Duodenal mucosa (tissue), 2 donors: ENCODE measurements around the gene EFEMP1.
"Not testable (repeated sequence)": the region's sequence is repeated elsewhere in the genome, so short reads cannot be mapped to it uniquely, and the experiment has no call there.

ENCODE experiments used
- H3K27ac ChIP-seq: one replicate; pipeline ENCODE4 v1.7.0; 2013; ENCODE audit warnings: low read depth, low read length
- H3K27me3 ChIP-seq, 2 donors: one replicate each; pipeline ENCODE4 v1.7.0; 2013; ENCODE audit warnings: low read length in 2 of 2, control low read depth in 1 of 2; ENCODE audit not compliant: insufficient read depth in 2 of 2, control insufficient read depth in 1 of 2
- H3K36me3 ChIP-seq, 2 donors: one replicate each; pipeline ENCODE4 v1.7.0; 2013; ENCODE audit warnings: low read length in 2 of 2, control low read depth in 1 of 2; ENCODE audit not compliant: insufficient read depth in 2 of 2, control insufficient read depth in 1 of 2
- H3K4me1 ChIP-seq, 2 donors: one replicate each; pipeline ENCODE4 v1.7.0; 2013; ENCODE audit warnings: low read length in 2 of 2, control low read depth in 1 of 2; ENCODE audit not compliant: insufficient read depth in 2 of 2, control insufficient read depth in 1 of 2
- H3K4me3 ChIP-seq, 2 donors: one replicate each; pipeline ENCODE4 v1.7.0; 2013; ENCODE audit warnings: low read length in 2 of 2, low read depth in 1 of 2
- H3K9ac ChIP-seq, 2 donors: one replicate each; pipeline ENCODE4 v1.7.0; 2013; ENCODE audit warnings: low read length in 2 of 2, low read depth in 1 of 2
- H3K9me3 ChIP-seq, 2 donors: one replicate each; pipeline ENCODE4 v1.7.0; 2013; ENCODE audit warnings: low read length in 2 of 2, control low read depth in 1 of 2; ENCODE audit not compliant: control insufficient read depth in 1 of 2

The EFEMP1 gene

DNA sequence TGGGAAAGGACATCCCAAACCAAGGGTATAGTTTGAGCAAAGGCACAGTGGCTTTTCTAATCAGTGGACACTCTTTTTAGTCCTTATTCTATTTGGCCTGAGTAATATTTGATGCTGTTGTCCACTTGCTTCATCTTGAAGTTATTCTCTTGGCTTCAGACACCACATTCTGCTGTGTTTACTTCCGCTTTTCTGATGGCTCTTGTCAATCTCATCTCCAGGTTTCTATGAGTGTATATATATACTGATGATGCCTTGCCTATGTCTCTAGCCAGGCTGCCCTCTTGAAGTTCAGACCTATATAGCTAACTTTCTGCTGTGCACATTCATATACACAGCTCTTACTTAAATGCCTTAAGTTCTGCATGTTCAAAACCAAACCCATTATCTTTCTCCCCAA, 83.1 kb downstream of the EFEMP1 start:
- Histone ChIP-seq H3K4me1 (peaks cover 16 to 33% of the 10 kb centered on the region in 2 donors), H3K9me3 (no peaks in the 10 kb centered on the region), H3K9ac (no peak overlapping the region), H3K4me3 (no peak overlapping the region), H3K36me3 (no peaks in the 10 kb centered on the region), H3K27me3 (no peaks in the 10 kb centered on the region), H3K27ac (no peak overlapping the region)

DNA sequence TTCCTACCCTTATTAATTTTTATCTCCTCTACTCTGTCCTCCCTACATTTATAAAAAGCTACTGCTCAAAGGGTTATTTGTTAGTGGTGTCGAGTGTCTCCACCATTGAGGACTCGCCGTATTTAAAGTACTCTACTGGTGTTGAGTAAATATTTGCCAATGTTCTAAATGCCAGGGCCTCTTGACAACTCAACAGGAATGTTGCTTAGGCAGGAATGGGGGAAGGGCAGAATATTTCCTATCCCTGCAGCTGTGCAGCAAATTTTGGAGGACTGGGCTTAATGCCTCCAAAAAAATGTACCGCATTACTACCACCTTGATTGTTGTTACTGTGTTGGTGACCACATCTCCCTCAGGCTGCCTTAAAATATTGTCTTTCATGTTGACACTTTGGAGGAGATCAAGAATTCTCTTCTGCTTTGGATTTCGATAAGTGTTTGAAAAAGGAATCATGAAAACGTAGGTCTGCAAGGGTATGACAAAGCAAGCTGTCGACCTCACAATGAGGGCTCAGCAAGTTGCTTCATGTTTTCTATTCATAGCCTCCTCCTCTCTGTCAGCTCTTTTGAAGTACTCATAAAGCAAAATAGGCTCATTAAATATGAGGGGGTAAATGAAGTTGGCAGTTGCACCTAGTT, 84.3 kb downstream of the EFEMP1 start:
- Histone ChIP-seq H3K27ac (no peak overlapping the region), H3K27me3 (no peaks in the 10 kb centered on the region), H3K4me3 (no peak overlapping the region), H3K9ac (no peak overlapping the region), H3K4me1 (peaks cover 16 to 33% of the 10 kb centered on the region in 2 donors), H3K36me3 (no peaks in the 10 kb centered on the region), H3K9me3 (no peaks in the 10 kb centered on the region)

GRCh38 chr2:55838653-55839052, 84.9 kb downstream of the EFEMP1 start:
- no peak overlapping the region for H3K4me3 ChIP-seq
- no peak overlapping the region for H3K27ac ChIP-seq
- no peaks in the 10 kb centered on the region for H3K27me3 ChIP-seq
- H3K9me3 ChIP-seq, result no peaks in the 10 kb centered on the region
- peaks cover 12 to 29% of the 10 kb centered on the region in 2 donors for H3K4me1 ChIP-seq
- no peak overlapping the region for H3K9ac ChIP-seq
- H3K36me3 ChIP-seq, result no peaks in the 10 kb centered on the region

- H3K27ac ChIP-seq, H3K9me3 ChIP-seq, H3K9ac ChIP-seq, H3K4me3 ChIP-seq, H3K36me3 ChIP-seq, H3K27me3 ChIP-seq: not testable (repeated sequence)
- H3K4me1 ChIP-seq, result peaks cover 7 to 25% of the 10 kb centered on the region in 2 donors
Measured at GRCh38 chr2:55838117-55838516, 85.5 kb downstream of the EFEMP1 start.

GRCh38 chr2:55837073-55837472, 86.5 kb downstream of the EFEMP1 start:
- Histone ChIP-seq H3K4me1 (peaks cover 0 to 15% of the 10 kb centered on the region in 2 donors), H3K27me3 (no peaks in the 10 kb centered on the region), H3K36me3 (no peaks in the 10 kb centered on the region), H3K9ac (no peak overlapping the region), H3K27ac (no peak overlapping the region), H3K4me3 (no peak overlapping the region), H3K9me3 (no peaks in the 10 kb centered on the region)

- not testable (repeated sequence) for H3K27me3 ChIP-seq, H3K4me3 ChIP-seq, H3K4me1 ChIP-seq, H3K9ac ChIP-seq, H3K9me3 ChIP-seq, H3K36me3 ChIP-seq, H3K27ac ChIP-seq
Measured at GRCh38 chr2:55831671-55832410, 91.7 kb downstream of the EFEMP1 start.

DNA sequence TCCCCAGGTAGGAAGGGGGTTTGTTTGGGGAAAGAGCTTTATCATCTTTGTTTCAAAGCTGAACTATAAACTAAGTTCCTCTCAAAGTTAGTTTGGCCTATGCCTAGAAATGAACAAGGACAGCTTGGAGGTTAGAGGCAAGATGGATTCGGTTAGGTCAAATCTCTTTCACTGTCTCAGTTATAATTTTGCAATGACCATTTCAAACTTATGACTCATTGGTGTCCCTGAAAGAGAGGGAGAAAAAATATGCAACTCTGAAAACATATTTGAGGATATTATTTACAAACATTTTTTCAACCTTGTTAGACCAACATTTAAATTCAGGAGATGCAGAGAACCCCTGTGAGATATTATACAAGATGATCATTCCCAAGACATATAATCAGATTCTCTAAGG, 95.7 kb downstream of the EFEMP1 start:
- Histone ChIP-seq H3K9me3 (no peaks in the 10 kb centered on the region), H3K27ac (no peak overlapping the region), H3K36me3 (no peaks in the 10 kb centered on the region), H3K9ac (no peak overlapping the region), H3K27me3 (no peaks in the 10 kb centered on the region), H3K4me3 (no peak overlapping the region), H3K4me1 (no peaks in the 10 kb centered on the region)

- not testable (repeated sequence) for H3K9ac ChIP-seq, H3K27me3 ChIP-seq, H3K4me1 ChIP-seq, H3K36me3 ChIP-seq, H3K9me3 ChIP-seq, H3K27ac ChIP-seq, H3K4me3 ChIP-seq
Measured at GRCh38 chr2:55827428-55827827, 96.2 kb downstream of the EFEMP1 start.

GRCh38 chr2:55826246-55826645, 97.3 kb downstream of the EFEMP1 start:
- Histone ChIP-seq H3K4me1 (no peaks in the 10 kb centered on the region), H3K4me3 (no peak overlapping the region), H3K27ac (no peak overlapping the region), H3K36me3 (no peaks in the 10 kb centered on the region), H3K9me3 (no peaks in the 10 kb centered on the region), H3K9ac (no peak overlapping the region), H3K27me3 (no peaks in the 10 kb centered on the region)

GRCh38 chr2:55824551-55825096, 99.0 kb downstream of the EFEMP1 start:
- Histone ChIP-seq H3K9ac (no peak overlapping the region), H3K27me3 (no peaks in the 10 kb centered on the region), H3K27ac (no peak overlapping the region), H3K4me1 (no peaks in the 10 kb centered on the region), H3K9me3 (no peaks in the 10 kb centered on the region), H3K4me3 (no peak overlapping the region), H3K36me3 (no peaks in the 10 kb centered on the region)
